LNCaP clone FGC (cell line): ENCODE measurements around the gene ZNF48.

Experiments used
- DNase-seq: peaks from one replicate; pipeline ENCODE4 v3.0.0-alpha.2; 2011; ENCODE audit warnings: low read depth
- H3K4me3 ChIP-seq: 2 replicates; pipeline ENCODE4 v1.5.1; 2011; ENCODE audit warnings: mild to moderate bottlenecking, low read depth, low read length, control low read depth
- CTCF ChIP-seq: IDR thresholded peaks from 2 replicates; pipeline ENCODE4 v1.5.1; 2012; ENCODE audit warnings: mild to moderate bottlenecking; ENCODE audit not compliant: control insufficient read depth, insufficient read depth; ENCODE audit errors: extremely low read depth

Gene ZNF48

GRCh38 chr16:30413112-30413806 lies 18.0 kb downstream of the ZNF48 start:
- DNase-seq, result no peak
- no peak overlapping the region for H3K4me3 ChIP-seq
- no peak for TF ChIP-seq CTCF

DNA sequence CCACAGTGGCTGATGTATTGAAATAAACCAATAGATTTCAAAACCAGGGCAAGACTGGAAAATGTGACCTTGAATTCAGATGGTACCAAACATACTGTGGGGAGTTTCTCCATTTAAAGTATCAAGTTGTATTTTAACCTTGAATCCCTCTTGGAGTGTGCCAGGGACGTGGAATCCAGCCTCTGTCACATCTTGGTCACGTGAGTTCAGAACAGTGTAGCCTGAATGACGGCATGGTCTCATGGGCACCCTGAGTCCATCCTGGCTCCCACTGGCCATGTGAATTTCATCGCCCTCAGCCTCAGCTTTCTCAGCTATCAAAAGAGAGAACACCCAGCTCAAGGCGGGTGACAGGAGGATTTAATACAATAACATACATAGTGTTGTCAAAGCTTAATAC lies 18.9 kb downstream of the ZNF48 start:
- DNase-seq, result no peak
- TF ChIP-seq CTCF, result no peak
- no peak overlapping the region for H3K4me3 ChIP-seq

GRCh38 chr16:30416047-30416603 lies 20.9 kb downstream of the ZNF48 start:
- TF ChIP-seq CTCF, result no peak
- no peak for DNase-seq
- H3K4me3 ChIP-seq, result no peak overlapping the region

DNA sequence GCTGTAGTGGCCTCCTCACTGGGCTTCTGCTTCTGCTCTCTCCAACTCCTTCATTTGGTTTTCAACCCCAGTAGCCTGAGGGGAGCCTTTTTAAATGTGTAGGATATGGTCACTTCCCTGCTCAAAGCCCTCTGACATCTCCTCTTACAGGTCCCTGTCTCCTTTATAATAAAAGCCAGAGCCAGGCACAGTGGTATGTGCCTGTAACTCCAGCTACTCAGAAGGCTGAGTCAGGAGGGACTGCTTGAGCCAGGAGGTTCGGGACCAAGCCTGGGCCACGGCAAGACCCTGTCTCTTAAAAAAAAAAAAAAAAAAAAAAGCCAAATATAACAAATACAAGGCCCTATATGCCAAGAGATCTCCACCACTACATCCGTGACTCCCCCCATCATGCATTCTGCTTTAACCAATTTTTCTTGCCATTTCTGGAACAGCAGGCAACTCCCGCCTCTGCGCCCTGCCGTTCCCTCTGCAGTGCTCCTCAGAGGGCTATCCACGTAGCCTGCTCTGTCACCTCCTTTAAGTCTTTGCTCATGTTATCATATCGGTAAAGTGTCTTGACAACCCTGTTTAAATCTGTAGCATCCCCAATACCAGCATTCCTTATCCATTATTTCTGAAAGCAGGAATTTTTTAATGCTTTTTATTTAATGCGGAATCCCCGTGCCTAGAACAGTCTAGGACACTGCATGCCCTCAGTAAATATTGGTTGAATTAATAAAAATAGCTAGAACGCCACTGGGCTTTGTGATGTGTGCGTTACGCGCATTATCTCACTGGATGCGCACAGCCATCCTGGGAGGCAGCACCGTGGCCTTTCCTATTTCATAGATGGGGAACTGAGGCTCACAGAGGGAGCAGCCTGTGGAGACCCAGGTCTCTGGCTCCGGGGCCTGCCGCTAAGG lies 21.7 kb downstream of the ZNF48 start:
- no peak for DNase-seq
- TF ChIP-seq CTCF, result no peak
- peak overlapping the region; percentile 52 for H3K4me3 ChIP-seq

- peak overlapping the region; percentile 52 for H3K4me3 ChIP-seq
- TF ChIP-seq CTCF, result peak; percentile 40
- peak; percentile 92 for DNase-seq
These were observed 22.5 kb downstream of the ZNF48 start for GRCh38 chr16:30417529-30418349.

GRCh38 chr16:30418350-30419181 lies 23.3 kb downstream of the ZNF48 start:
- TF ChIP-seq CTCF, result no peak
- peak overlapping the region; percentile 47 for H3K4me3 ChIP-seq
- no peak for DNase-seq
